HepG2 (cell line): ENCODE measurements around the gene ZKSCAN5. TPM values are rescaled to one million over a fixed set of nuclear protein-coding genes. Genes with fewer than 3 reads are reported as not detected.
A peak's percentile ranks its signal among the peaks of the same experiment; 100 is the strongest.

Experiments used
- ATF6 ChIP-seq: sonication (generic); formaldehyde crosslinking; conservative IDR thresholded peaks from 2 replicates; pipeline ENCODE4 v1.4.0; 2020; ENCODE audit warnings: missing genetic modification reagents
- CENPX ChIP-seq: sonication (generic); formaldehyde crosslinking; IDR thresholded peaks from 2 replicates; pipeline ENCODE4 v1.9.0; 2021; ENCODE audit warnings: mild to moderate bottlenecking, missing genetic modification reagents, moderate library complexity
- HOXA5 ChIP-seq: sonication (generic); formaldehyde crosslinking; IDR thresholded peaks from 2 replicates; pipeline ENCODE4 v1.4.0; 2020; ENCODE audit warnings: missing genetic modification reagents
- LCORL ChIP-seq, 2 experiments: fragments of 450-650 bp in 1 of 2; sonication (generic) in 1 of 2; formaldehyde crosslinking in 1 of 2; IDR thresholded peaks; 2 replicates each; pipeline versions ENCODE4 v1.5.0 to v1.6.1; 2017 to 2020; ENCODE audit warnings: antibody characterized with exemption in 1 of 2, missing genetic modification reagents in 1 of 2
- PHB2 ChIP-seq: fragments of 450-650 bp; IDR thresholded peaks from 2 replicates; pipeline ENCODE4 v1.6.1; 2018; ENCODE audit not compliant: partially characterized antibody
- PTBP1 ChIP-seq: fragments of 200-400 bp; formaldehyde crosslinking; IDR thresholded peaks from 2 replicates; pipeline ENCODE4 v1.6.1; 2018; ENCODE audit warnings: low read length, low read depth; ENCODE audit not compliant: poor library complexity, severe bottlenecking
- RFXAP ChIP-seq: sonication (generic); formaldehyde crosslinking; IDR thresholded peaks from 2 replicates; pipeline ENCODE4 v1.4.0; 2020; ENCODE audit warnings: missing genetic modification reagents, borderline replicate concordance
- SRF ChIP-seq: IDR thresholded peaks from 2 replicates; pipeline ENCODE4 v1.6.1; 2011; ENCODE audit warnings: mild to moderate bottlenecking, low read depth, low read length, moderate library complexity
- ZNF639 ChIP-seq: conservative IDR thresholded peaks from 2 replicates; pipeline ENCODE4 v1.6.1; 2018; ENCODE audit warnings: missing genetic modification reagents
- ZNF776 ChIP-seq: sonication (generic); formaldehyde crosslinking; IDR thresholded peaks from 2 replicates; pipeline ENCODE4 v1.4.0; 2020; ENCODE audit warnings: mild to moderate bottlenecking, missing genetic modification reagents
- polyA plus RNA-seq, 8 experiments: library from polyadenylated mRNA; depleted of rRNA in 3 of 8; stranded (reverse) in 7 of 8; unstranded in 1 of 8; fragments of >200 nt; fragmentation: Illumina TruSeq in 4 of 8; extraction: Trizol in 4 of 8; gene quantifications; 2 replicates each; pipeline versions ENCODE4 v1.2.1 to v1.2.3, GENCODE V29; 2011 to 2016; ENCODE audit warnings: low read depth in 4 of 8, missing spikeins in 1 of 8, mixed read lengths in 1 of 8; ENCODE audit not compliant: insufficient read depth in 1 of 8
- total RNA-seq, 5 experiments: library from RNA; depleted of rRNA; stranded (reverse); fragments of >200 nt; fragmentation: Illumina TruSeq; extraction: Trizol; gene quantifications; 2 replicates each; pipeline ENCODE4 v1.2.3, GENCODE V29; 2016; ENCODE audit warnings: low read depth in 1 of 5
- TF ChIP-seq, protein P1 (sequence below), 2 experiments: fragments of 450-650 bp in 1 of 2; sonication (generic) in 1 of 2; formaldehyde crosslinking in 1 of 2; IDR thresholded peaks; 2 replicates each; pipeline versions ENCODE4 v1.6.1 to v1.8.0; 2016 to 2022; ENCODE audit warnings: antibody characterized with exemption in 1 of 2, mild to moderate bottlenecking in 1 of 2, missing genetic modification reagents in 1 of 2
- TF ChIP-seq, protein P2 (sequence below): IDR thresholded peaks from 2 replicates; pipeline ENCODE4 v1.6.1; 2016; ENCODE audit warnings: low read depth

Gene ZKSCAN5
- total and polyA plus RNA-seq, 2 of the 13 experiments (the other 11 are each of a cell fraction or from before 2014, with no cell fraction given): 5.5 to 11.7 TPM

- TF ChIP-seq, protein P1, sequence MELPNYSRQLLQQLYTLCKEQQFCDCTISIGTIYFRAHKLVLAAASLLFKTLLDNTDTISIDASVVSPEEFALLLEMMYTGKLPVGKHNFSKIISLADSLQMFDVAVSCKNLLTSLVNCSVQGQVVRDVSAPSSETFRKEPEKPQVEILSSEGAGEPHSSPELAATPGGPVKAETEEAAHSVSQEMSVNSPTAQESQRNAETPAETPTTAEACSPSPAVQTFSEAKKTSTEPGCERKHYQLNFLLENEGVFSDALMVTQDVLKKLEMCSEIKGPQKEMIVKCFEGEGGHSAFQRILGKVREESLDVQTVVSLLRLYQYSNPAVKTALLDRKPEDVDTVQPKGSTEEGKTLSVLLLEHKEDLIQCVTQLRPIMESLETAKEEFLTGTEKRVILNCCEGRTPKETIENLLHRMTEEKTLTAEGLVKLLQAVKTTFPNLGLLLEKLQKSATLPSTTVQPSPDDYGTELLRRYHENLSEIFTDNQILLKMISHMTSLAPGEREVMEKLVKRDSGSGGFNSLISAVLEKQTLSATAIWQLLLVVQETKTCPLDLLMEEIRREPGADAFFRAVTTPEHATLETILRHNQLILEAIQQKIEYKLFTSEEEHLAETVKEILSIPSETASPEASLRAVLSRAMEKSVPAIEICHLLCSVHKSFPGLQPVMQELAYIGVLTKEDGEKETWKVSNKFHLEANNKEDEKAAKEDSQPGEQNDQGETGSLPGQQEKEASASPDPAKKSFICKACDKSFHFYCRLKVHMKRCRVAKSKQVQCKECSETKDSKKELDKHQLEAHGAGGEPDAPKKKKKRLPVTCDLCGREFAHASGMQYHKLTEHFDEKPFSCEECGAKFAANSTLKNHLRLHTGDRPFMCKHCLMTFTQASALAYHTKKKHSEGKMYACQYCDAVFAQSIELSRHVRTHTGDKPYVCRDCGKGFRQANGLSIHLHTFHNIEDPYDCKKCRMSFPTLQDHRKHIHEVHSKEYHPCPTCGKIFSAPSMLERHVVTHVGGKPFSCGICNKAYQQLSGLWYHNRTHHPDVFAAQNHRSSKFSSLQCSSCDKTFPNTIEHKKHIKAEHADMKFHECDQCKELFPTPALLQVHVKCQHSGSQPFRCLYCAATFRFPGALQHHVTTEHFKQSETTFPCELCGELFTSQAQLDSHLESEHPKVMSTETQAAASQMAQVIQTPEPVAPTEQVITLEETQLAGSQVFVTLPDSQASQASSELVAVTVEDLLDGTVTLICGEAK (IDR thresholded peaks at IDR 0.05): peak; percentile 74
- TF ChIP-seq, protein P1 (CRISPR knock-in tag; IDR thresholded peaks at IDR 0.05): peak; percentile 80
- 0 out of 2 replicates have a peak, but pooled peaks have one; percentile 33 for TF ChIP-seq ATF6 (CRISPR knock-in tag)
- TF ChIP-seq RFXAP (CRISPR knock-in tag): 0 out of 2 replicates have a peak, but pooled peaks have one; percentile 40
- TF ChIP-seq HOXA5: 0 out of 2 replicates have a peak, but pooled peaks have one; percentile 62
- no peak for TF ChIP-seq CENPX (CRISPR knock-in tag)
- TF ChIP-seq, protein P2, sequence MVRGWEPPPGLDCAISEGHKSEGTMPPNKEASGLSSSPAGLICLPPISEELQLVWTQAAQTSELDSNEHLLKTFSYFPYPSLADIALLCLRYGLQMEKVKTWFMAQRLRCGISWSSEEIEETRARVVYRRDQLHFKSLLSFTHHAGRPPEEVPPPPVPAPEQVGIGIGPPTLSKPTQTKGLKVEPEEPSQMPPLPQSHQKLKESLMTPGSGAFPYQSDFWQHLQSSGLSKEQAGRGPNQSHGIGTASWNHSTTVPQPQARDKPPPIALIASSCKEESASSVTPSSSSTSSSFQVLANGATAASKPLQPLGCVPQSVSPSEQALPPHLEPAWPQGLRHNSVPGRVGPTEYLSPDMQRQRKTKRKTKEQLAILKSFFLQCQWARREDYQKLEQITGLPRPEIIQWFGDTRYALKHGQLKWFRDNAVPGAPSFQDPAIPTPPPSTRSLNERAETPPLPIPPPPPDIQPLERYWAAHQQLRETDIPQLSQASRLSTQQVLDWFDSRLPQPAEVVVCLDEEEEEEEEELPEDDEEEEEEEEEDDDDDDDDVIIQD: 0 out of 2 replicates have a peak, but pooled peaks have one; percentile 60
- 0 out of 2 replicates have a peak, but pooled peaks have one; percentile 55 for TF ChIP-seq ZNF639
- no peak for TF ChIP-seq SRF
- no peak for TF ChIP-seq PHB2
- TF ChIP-seq LCORL (IDR thresholded peaks at IDR 0.05): no peak
- TF ChIP-seq LCORL (CRISPR knock-in tag; IDR thresholded peaks at IDR 0.05): no peak; the same call in 1 of the 2 replicates
- TF ChIP-seq PTBP1: peak; percentile 59
- 0 out of 2 replicates have a peak, but pooled peaks have one; percentile 11 for TF ChIP-seq ZNF776 (CRISPR knock-in tag)
Observed at GRCh38 chr7:99551767-99552463, 47.5 kb downstream of the ZKSCAN5 start, which contains the start of gene FAM200A (continued).
